Calu3 (cell line): ENCODE results near the gene KLK14. TPM values are rescaled to one million over a fixed set of nuclear protein-coding genes. Genes with fewer than 3 reads are reported as not detected.

ENCODE experiments used
- BruUV-seq: library from RNA; stranded (reverse); fragments of 400-500 nt; replicated peaks from 2 replicates; lab custom pipeline; 2021; lab: Mats Ljungman, UMichigan
- CTCF ChIA-PET: fragments of 300-600 bp; sonication (Branson Sonifier 250); formaldehyde crosslinking; loops from one replicate; lab custom pipeline; 2022; ENCODE audit warnings: antibody characterized with exemption; lab: Charles Lee
- DNase-seq: peaks from one replicate; pipeline ENCODE4 v3.0.0; 2022
- H3K27ac Mint-ChIP-seq: one replicate; pipeline ENCODE4 v1.8.0; 2022; ENCODE audit warnings: mixed read lengths; ENCODE audit not compliant: unreplicated experiment
- H3K27me3 Mint-ChIP-seq: one replicate; pipeline ENCODE4 v1.8.0; 2022; ENCODE audit warnings: mixed read lengths; ENCODE audit not compliant: unreplicated experiment
- H3K36me3 Mint-ChIP-seq: one replicate; pipeline ENCODE4 v1.8.0; 2022; ENCODE audit warnings: mild to moderate bottlenecking, moderate library complexity, mixed read lengths; ENCODE audit not compliant: insufficient read depth, unreplicated experiment
- H3K4me1 Mint-ChIP-seq: one replicate; pipeline ENCODE4 v1.8.0; 2022; ENCODE audit warnings: mild to moderate bottlenecking, low read depth, mixed read lengths; ENCODE audit not compliant: unreplicated experiment
- H3K4me3 Mint-ChIP-seq: one replicate; pipeline ENCODE4 v1.8.0; 2022; ENCODE audit warnings: mild to moderate bottlenecking, low read depth, moderate library complexity, mixed read lengths; ENCODE audit not compliant: unreplicated experiment
- H3K9me3 Mint-ChIP-seq: one replicate; pipeline ENCODE4 v1.8.0; 2022; ENCODE audit warnings: low read depth, mixed read lengths; ENCODE audit not compliant: unreplicated experiment
- CTCF ChIP-seq: fragments of 200-600 bp; IDR thresholded peaks from one replicate; pipeline ENCODE4 v1.8.0; 2022; ENCODE audit warnings: antibody characterized with exemption; ENCODE audit not compliant: unreplicated experiment
- intact Hi-C: fragments of 100-400 bp; cut with micrococcal nuclease; formaldehyde crosslinking; loops from one replicate; pipeline ENCODE4 v1.10.0; 2022; ENCODE audit not compliant: unreplicated experiment
- total RNA-seq: library from RNA; stranded (reverse); gene quantifications from 2 replicates; pipeline ENCODE4 v1.2.3, GENCODE V29; 2022

The KLK14 gene
- total RNA-seq, 1 experiment from 2014 or later = 0.38 TPM

GRCh38 chr19:51127755-51128154 is 45.1 kb upstream of the KLK14 start:
- Mint-ChIP-seq H3K27me3 (no peaks in the 10 kb centered on the region), H3K27ac (no peak overlapping the region), H3K4me3 (no peak overlapping the region), H3K4me1 (peaks cover 8% of the 10 kb centered on the region), H3K9me3 (no peaks in the 10 kb centered on the region), H3K36me3 (no peaks in the 10 kb centered on the region)
- DNase-seq = no peak
- TF ChIP-seq CTCF = no peak
- intact Hi-C loops = no loop called here
- no TSS peak for BruUV-seq
- CTCF ChIA-PET = no interaction called here

GRCh38 chr19:51127032-51127431 is 44.3 kb upstream of the KLK14 start:
- DNase-seq = no peak
- H3K4me3 Mint-ChIP-seq = no peak overlapping the region
- no peak for TF ChIP-seq CTCF
- CTCF ChIA-PET = no interaction called here
- no peak overlapping the region for H3K27ac Mint-ChIP-seq
- intact Hi-C loops = no loop called here
- BruUV-seq = no TSS peak
- no peaks in the 10 kb centered on the region for H3K36me3 Mint-ChIP-seq
- peaks cover 8% of the 10 kb centered on the region for H3K4me1 Mint-ChIP-seq
- no peaks in the 10 kb centered on the region for H3K27me3 Mint-ChIP-seq
- no peaks in the 10 kb centered on the region for H3K9me3 Mint-ChIP-seq

- H3K27me3 Mint-ChIP-seq = no peaks in the 10 kb centered on the region
- CTCF ChIA-PET = no interaction called here
- H3K4me3 Mint-ChIP-seq = no peak overlapping the region
- TF ChIP-seq CTCF = no peak
- no peak for DNase-seq
- no peaks in the 10 kb centered on the region for H3K9me3 Mint-ChIP-seq
- BruUV-seq = no TSS peak
- intact Hi-C loops = no loop called here
- H3K4me1 Mint-ChIP-seq = peaks cover 8% of the 10 kb centered on the region
- no peak overlapping the region for H3K27ac Mint-ChIP-seq
- H3K36me3 Mint-ChIP-seq = no peaks in the 10 kb centered on the region
These were observed 42.9 kb upstream of the KLK14 start for GRCh38 chr19:51125421-51126075.

- intact Hi-C loops = no loop called here
- Mint-ChIP-seq H3K27ac (no peak within 1 kb of the TSS), H3K4me1 (peaks cover 8% of the 10 kb centered on the region), H3K36me3 (no peaks in the 10 kb centered on the region), H3K4me3 (no peak within 1 kb of the TSS), H3K27me3 (no peaks in the 10 kb centered on the region), H3K9me3 (no peaks in the 10 kb centered on the region)
- no peak for DNase-seq
- TF ChIP-seq CTCF = no peak
- CTCF ChIA-PET = no interaction called here
- BruUV-seq = no TSS peak
These were observed 42.0 kb upstream of the KLK14 start, which contains the start of gene SIGLEC9 for GRCh38 chr19:51124729-51125128. Gene SIGLEC9, plus strand, starts transcription at chr19:51124906. Its CDS starts 69 bp downstream, at chr19:51124975.
